HG03039 (cell line): ENCODE data around the gene CIC.

Experiments
- ATAC-seq: cut with Tn5 transposase; IDR thresholded peaks from one replicate; pipeline ENCODE4 v1.9.1; 2021; ENCODE audit warnings: mild to moderate bottlenecking, moderate library complexity; ENCODE audit not compliant: unreplicated experiment

Gene CIC

GRCh38 chr19:42242512-42243409 lies 26.3 kb upstream of the CIC start, which contains the start of gene GSK3A:
TSS of gene GSK3A (minus strand) at chr19:42242602. CDS start at chr19:42242465, 137 bp downstream.
- peak; percentile 45 for ATAC-seq

- peak; percentile 33 for ATAC-seq
These were observed 24.5 kb upstream of the CIC start for GRCh38 chr19:42244347-42245220.

GRCh38 chr19:42245231-42245630 lies 23.8 kb upstream of the CIC start:
- ATAC-seq, result no peak

- ATAC-seq, result no peak
These were observed 22.7 kb upstream of the CIC start for GRCh38 chr19:42246143-42246921.

- ATAC-seq, result no peak
These were observed 22.0 kb upstream of the CIC start for GRCh38 chr19:42246922-42247639.

GRCh38 chr19:42247640-42248199 lies 21.3 kb upstream of the CIC start:
- ATAC-seq, result no peak

- ATAC-seq, result no peak
These were observed 20.5 kb upstream of the CIC start for GRCh38 chr19:42248270-42249148.

- no peak for ATAC-seq
These were observed 19.8 kb upstream of the CIC start for GRCh38 chr19:42249149-42249750.

- no peak for ATAC-seq
These were observed 19.3 kb upstream of the CIC start for GRCh38 chr19:42249769-42250168.

- ATAC-seq, result no peak
These were observed 18.8 kb upstream of the CIC start for GRCh38 chr19:42250183-42250665.

- ATAC-seq, result no peak
These were observed 18.2 kb upstream of the CIC start for GRCh38 chr19:42250666-42251531.

- no peak for ATAC-seq
These were observed 17.3 kb upstream of the CIC start for GRCh38 chr19:42251572-42252358.

- ATAC-seq, result no peak
These were observed 16.4 kb upstream of the CIC start for GRCh38 chr19:42252365-42253244.

GRCh38 chr19:42253245-42254088 lies 15.6 kb upstream of the CIC start:
- ATAC-seq, result peak; percentile 4
